ENCODE data around the gene TTC27. TPM values are rescaled to one million over a fixed set of nuclear protein-coding genes. Genes with fewer than 3 reads are reported as not detected.
"Not testable (repeated sequence)": the region's sequence is repeated elsewhere in the genome, so short reads cannot be mapped to it uniquely, and the experiment has no call there.

TTC27 gene
- polyA plus RNA-seq, 1 donor from 2014 or later, result 16.0 TPM

DNA sequence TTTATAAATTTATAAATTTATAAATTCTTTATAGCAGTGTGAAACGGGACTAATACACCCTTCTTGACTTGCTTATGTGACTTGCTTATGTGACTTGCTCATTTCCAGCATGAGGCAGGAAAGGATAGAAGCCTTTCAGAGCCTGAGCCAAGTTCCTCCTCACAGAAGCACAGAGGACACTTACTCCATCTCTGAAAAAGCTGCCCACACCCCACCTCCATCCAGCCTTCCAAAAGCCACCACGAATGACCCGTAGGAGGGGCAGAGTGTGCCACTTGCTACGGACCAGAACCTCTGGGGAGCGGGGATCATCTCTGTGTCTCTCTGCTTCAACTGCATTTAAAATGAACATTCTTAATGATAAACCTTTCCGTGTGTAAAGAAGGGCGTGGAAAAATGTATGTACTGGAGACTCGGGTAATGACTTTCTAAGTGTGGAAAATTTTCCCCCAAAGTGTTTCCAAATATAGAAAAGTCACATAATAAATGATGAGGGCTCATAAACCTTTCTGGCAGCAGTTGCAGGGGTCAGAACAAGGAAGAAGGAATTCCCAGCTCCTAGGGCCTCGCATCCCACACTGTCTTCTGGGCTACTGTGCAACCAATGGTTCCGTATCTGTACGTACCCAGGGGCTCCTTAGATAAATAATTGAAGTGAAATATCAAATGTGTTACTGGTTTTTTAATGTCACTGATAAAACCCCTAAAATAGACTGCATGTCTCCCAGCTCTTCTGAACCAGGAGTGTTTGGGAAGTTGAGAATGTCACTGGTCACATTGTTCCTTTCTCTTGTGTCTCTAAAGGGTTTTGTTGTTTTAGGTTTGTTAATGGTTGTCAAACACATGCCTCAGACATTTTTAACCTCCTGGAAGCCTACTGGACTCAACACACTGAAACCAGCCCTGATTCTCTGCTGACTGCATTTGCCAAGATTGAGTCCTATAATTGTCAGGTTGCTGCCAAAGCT is 214.4 kb downstream of the TTC27 start:
- peaks cover 0 to 6% (median 5%) of the 10 kb centered on the region in 3 donors for H3K9me3 Mint-ChIP-seq
- peaks cover 5% of the 10 kb centered on the region for H3K27me3 Mint-ChIP-seq
- H3K27ac Mint-ChIP-seq, result no peak overlapping the region
- H3K36me3 Mint-ChIP-seq, result no peaks in the 10 kb centered on the region
- H3K4me1 Mint-ChIP-seq, result peaks cover 2 to 9% (median 6%) of the 10 kb centered on the region in 3 donors
- no peak overlapping the region for H3K4me3 Mint-ChIP-seq

DNA sequence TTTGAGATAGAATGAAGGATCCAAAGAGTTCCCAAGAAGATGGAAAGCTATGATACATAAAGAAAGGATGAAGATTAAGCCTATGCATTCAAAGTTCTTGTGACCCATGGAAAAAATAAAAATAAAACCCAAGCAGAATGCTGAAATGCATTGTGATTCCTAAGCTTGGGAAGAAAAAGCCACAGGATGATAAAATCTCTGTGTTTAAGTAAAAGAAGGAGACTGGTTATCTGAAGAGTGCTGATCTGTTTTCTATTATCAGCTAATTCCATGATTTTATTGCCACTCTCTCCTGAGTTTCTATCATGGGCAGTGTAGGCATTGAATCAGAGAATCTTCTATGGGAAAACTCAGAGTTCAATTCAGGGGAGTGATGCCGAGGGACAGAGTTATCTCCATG is 215.8 kb downstream of the TTC27 start:
- no peak overlapping the region for H3K4me3 Mint-ChIP-seq
- H3K27me3 Mint-ChIP-seq, result peaks cover 7% of the 10 kb centered on the region
- no peak overlapping the region for H3K27ac Mint-ChIP-seq
- peaks cover 0 to 2% (median 0%) of the 10 kb centered on the region in 3 donors for H3K4me1 Mint-ChIP-seq
- no peaks in the 10 kb centered on the region for H3K36me3 Mint-ChIP-seq
- peaks cover 0 to 5% (median 4%) of the 10 kb centered on the region in 3 donors for H3K9me3 Mint-ChIP-seq

DNA sequence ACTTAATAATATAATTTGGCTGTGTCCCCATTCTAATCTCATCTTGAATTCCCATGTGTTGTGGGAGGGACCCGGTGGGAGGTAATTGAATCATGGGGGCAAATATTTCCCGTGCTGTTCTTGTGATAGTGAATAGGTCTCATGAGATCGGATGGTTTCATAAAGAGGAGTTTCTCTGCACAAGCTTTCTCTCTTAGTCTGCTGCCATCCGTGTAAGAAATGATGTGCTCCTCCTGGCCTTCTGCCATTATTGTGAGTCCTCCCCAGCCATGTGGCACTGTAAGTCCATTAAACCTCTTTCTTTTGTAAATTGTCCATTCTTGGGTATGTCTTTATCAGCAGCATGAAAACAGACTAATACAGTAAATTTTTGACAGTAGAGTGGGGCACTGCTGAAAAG is 216.4 kb downstream of the TTC27 start:
- Mint-ChIP-seq H3K27ac (no peak overlapping the region), H3K4me3 (peak overlapping the region in 1 of 4 donors; percentile 68), H3K4me1 (no peaks in the 10 kb centered on the region), H3K27me3 (peaks cover 7% of the 10 kb centered on the region), H3K36me3 (no peaks in the 10 kb centered on the region), H3K9me3 (peaks cover 0 to 5% (median 4%) of the 10 kb centered on the region in 3 donors)

DNA sequence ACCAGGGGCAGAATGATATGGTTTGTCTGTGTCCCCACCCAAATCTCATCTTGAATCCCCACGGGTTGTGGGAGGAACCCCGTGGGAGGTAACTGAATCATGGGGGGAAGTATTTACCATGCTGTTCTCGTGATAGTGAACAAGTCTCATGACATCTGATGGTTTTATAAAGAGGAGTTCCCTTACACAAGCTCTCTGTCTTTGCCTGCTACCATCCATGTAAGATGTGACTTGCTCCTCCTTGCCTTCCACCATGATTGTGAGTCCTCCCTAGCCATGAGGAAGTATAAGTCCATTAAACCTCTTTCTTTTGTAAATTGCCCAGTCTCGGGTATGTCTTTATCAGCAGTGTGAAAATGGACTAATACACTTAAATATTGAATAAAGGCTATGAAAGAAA is 218.4 kb downstream of the TTC27 start:
- not testable (repeated sequence) for H3K4me1 Mint-ChIP-seq, H3K4me3 Mint-ChIP-seq, H3K9me3 Mint-ChIP-seq, H3K36me3 Mint-ChIP-seq, H3K27ac Mint-ChIP-seq, H3K27me3 Mint-ChIP-seq

DNA sequence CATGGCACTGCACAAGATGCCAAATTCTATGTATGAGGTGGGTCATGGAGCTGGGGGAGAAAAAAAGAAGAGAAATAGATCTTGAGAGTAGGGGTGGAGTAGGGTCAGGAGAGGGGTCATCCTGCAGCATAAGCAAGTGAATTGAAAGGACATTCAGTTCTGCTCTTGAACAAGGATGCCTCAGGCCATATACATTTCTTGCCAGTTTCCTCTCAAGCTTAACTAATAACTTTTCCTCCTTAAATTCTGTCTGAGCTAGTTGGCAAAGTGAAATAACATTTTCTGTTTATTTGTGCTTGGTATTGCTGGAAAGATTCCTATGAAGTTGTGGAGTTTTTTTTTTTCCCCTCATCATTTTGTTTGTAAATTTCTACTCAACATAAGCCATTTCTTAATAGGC is 219.9 kb downstream of the TTC27 start:
- no peak overlapping the region for H3K4me3 Mint-ChIP-seq
- no peaks in the 10 kb centered on the region for H3K36me3 Mint-ChIP-seq
- H3K4me1 Mint-ChIP-seq, result no peaks in the 10 kb centered on the region
- peaks cover 0 to 5% (median 4%) of the 10 kb centered on the region in 3 donors for H3K9me3 Mint-ChIP-seq
- H3K27me3 Mint-ChIP-seq, result peaks cover 7% of the 10 kb centered on the region
- no peak overlapping the region for H3K27ac Mint-ChIP-seq

DNA sequence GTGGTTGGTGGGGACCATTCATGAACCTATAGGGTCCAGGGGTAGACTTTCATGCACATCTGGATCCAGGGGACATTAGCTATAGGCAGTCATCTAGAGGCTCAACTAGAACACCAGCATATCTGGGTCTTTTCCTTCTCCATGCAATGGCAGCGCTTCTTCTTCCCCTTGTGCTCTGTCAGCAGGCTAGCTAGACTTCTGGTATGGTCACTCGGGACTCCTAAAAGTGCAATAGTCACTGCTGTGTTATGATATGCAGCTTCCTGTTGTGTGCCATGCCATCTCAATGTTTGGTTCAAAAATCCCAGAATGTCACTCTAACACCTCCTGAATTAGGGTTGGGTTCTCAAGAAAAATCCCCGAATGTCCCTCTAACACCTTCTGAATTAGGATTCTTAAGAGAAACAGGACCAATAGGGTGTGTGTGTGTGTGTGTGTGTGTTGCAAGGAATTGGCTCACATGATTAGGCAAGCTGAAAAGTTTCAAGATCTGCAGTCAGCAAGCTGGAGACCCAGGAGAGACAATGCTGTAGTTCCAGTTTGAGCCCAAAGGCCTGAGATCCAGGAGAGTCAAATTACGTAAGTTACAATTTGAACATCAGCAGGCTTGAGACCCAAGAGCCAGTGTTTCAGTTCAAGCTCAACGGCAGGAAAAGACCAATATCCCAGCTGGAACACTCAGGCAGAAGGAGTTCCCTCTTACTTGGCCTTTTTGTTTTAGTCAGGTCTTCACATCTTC is 221.8 kb downstream of the TTC27 start:
- H3K9me3 Mint-ChIP-seq, result peaks cover 0 to 5% (median under 1%) of the 10 kb centered on the region in 3 donors
- no peak overlapping the region for H3K27ac Mint-ChIP-seq
- H3K4me1 Mint-ChIP-seq, result no peaks in the 10 kb centered on the region
- H3K27me3 Mint-ChIP-seq, result peaks cover 10% of the 10 kb centered on the region
- H3K36me3 Mint-ChIP-seq, result no peaks in the 10 kb centered on the region
- no peak overlapping the region for H3K4me3 Mint-ChIP-seq

DNA sequence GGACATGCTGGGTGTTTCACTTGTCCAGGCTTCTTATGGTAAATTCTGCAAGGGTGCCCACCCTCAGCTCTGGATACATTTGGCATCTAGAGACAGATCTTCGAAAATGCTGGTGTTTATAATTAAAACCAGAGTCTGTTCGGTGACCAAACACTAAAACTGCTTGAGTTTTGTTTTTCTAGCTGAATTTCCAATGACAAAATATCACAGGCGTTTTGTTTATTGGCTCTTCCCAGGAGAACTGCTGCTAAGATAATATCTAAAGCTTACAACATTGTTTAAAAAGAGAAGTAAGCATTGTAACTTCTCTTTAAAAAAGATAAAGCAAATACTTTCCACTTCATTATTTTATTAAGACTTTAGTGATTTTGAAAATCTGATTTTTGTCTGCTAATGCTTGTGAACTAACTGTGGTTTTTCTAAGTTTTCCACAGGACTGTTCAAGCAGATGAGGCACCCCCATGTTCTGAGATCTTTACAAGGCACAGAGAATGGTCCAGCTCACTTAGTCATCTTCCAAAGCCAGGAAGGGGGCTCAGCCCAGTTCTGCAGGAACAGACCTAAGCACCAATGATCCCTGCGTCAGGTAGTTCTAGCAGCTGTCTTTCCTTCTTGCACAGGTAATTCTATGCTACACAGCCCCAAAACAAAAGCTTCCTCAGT is 224.1 kb downstream of the TTC27 start:
- Mint-ChIP-seq H3K9me3 (no peaks in the 10 kb centered on the region), H3K27me3 (peaks cover 6% of the 10 kb centered on the region), H3K27ac (no peak overlapping the region), H3K36me3 (no peaks in the 10 kb centered on the region), H3K4me3 (no peak overlapping the region), H3K4me1 (no peaks in the 10 kb centered on the region)

DNA sequence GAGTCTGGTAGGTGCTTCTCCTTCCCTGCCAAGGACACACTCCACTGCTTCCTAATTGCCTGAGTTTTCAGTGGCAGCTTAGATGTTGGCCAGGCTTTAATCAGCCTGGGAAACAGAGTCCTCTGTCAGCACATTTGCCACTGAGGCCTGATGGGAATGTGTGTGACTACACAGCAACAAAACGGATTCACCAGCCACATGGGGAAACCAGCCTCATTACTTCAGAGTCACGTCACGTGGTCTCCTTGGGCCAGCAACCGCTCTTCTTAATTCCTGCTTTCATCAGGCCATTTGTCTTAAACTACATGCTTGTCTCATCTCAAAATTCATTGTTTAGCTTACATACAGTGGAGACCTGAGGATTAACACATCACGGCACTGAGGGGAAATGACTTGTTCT is 225.0 kb downstream of the TTC27 start:
- Mint-ChIP-seq H3K27ac (no peak overlapping the region), H3K4me1 (no peaks in the 10 kb centered on the region), H3K9me3 (no peaks in the 10 kb centered on the region), H3K36me3 (no peaks in the 10 kb centered on the region), H3K27me3 (peaks cover 4% of the 10 kb centered on the region), H3K4me3 (no peak overlapping the region)

DNA sequence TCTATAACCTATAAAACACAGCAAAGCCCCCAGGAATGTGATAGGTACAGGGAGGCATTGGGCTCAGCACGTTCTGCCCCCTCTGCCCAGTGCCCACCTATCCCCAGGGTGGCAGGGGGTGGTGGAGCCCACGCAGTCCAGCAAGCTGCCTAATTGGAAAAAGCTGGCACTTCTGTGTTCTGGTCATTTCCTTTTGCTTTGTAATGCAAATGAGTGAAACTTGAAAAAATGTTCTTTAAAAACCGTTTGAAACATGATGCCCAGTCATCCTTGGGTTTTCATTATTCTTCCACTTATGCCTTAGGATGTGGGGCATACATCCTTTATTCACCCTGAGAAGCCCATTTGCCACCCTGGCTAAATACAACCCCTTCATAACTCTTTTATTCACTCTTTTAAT is 229.0 kb downstream of the TTC27 start:
- no peak overlapping the region for H3K4me3 Mint-ChIP-seq
- H3K27ac Mint-ChIP-seq, result no peak overlapping the region
- peaks cover 4% of the 10 kb centered on the region for H3K27me3 Mint-ChIP-seq
- H3K9me3 Mint-ChIP-seq, result no peaks in the 10 kb centered on the region
- no peaks in the 10 kb centered on the region for H3K36me3 Mint-ChIP-seq
- H3K4me1 Mint-ChIP-seq, result no peaks in the 10 kb centered on the region

DNA sequence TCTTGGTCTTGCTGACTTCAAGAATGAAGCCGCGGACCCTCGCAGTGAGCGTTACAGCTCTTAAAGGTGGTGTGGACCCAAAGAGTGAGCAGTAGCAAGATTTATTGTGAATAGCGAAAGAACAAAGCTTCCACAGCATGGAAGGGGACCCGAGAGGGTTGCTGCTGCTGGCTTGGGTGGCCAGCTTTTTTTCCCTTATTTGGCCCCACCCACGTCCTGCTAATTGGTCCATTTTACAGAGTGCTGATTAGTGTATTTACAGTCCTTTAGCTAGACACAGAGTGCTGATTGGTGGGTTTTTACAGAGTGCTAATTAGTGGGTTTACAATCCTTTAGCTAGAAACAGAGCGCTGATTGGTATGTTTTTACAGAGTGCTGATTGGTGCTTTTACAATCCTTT is 230.9 kb downstream of the TTC27 start:
- H3K36me3 Mint-ChIP-seq, result no peaks in the 10 kb centered on the region
- H3K4me3 Mint-ChIP-seq, result no peak overlapping the region
- no peaks in the 10 kb centered on the region for H3K9me3 Mint-ChIP-seq
- H3K27ac Mint-ChIP-seq, result no peak overlapping the region
- peaks cover 4% of the 10 kb centered on the region for H3K27me3 Mint-ChIP-seq
- H3K4me1 Mint-ChIP-seq, result no peaks in the 10 kb centered on the region

DNA sequence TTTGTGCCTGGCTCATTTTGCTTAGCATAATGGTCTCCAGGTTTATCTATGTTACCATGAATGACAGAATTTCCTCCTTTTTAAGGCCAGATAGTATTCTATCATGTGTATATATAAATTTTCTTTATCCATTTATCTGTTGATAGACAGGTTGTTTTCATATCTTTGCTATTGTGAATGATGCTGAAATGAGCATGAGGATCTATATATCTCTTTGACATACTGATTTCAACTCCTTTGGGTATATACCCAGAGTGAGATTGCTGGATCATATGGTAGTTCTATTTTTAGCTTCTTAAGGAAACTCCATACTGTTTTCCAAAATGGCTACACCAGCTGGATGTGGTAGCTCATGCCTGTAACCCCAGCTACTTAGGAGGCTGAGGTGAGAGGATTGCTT is 232.5 kb downstream of the TTC27 start:
- Mint-ChIP-seq H3K4me1 (no peaks in the 10 kb centered on the region), H3K27me3 (no peaks in the 10 kb centered on the region), H3K27ac (no peak overlapping the region), H3K4me3 (no peak overlapping the region), H3K36me3 (no peaks in the 10 kb centered on the region), H3K9me3 (no peaks in the 10 kb centered on the region)

DNA sequence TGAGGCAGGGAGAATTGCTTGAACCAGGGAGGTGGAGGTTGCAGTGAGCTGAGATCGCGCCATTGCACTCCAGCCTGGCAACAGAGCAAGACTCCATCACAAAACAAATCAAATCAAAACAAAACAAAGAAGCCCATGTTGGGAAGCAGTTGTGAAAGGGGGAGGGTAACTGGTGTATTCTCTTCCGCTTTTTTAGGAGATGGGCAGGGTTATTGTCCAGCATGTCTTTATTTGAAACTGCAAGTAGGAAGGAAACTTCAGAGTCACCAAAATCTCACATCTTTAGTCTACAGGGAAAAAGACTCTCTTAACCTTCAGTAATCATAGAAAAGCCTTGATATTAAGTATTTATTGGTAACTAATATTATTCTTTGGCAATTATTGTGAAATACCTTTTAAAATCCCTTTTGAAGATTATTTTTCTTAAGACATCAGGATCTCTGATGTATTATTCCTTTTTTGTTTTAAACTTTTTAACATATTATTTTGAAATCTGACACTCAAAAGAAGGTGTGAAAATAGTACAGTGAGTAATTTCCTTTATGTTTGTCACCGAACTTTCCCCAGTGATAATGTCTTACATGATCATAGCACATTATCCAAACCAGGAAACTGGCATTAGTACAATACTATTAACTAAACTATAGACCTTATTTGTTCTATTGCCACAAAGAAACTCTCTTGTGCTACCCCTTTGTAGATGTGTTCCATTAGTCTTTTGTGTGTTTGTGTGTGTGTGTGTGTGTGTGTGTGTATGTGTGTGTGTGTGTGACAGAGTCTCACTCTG is 234.6 kb downstream of the TTC27 start:
- no peaks in the 10 kb centered on the region for H3K4me1 Mint-ChIP-seq
- H3K27ac Mint-ChIP-seq, result no peak overlapping the region
- no peaks in the 10 kb centered on the region for H3K9me3 Mint-ChIP-seq
- H3K27me3 Mint-ChIP-seq, result no peaks in the 10 kb centered on the region
- H3K36me3 Mint-ChIP-seq, result no peaks in the 10 kb centered on the region
- no peak overlapping the region for H3K4me3 Mint-ChIP-seq

DNA sequence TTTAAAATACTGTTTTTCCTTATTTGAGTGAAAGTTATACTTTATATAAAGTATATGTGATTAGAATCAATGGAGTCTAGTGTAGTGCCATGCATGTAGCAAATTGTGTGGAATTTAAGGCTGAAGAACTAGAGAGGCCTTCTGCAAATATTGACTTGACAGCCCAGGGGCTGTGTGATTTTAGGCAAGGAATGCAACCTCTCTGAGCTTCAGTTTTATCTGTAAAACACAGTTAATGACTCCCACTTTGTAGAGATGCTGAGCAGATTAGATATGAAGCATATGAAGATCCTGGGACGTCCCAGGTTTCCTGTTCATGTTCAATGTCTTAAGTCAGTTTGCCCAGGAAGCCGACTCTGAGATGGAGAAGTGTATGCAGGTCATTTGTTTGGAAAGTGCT is 235.5 kb downstream of the TTC27 start:
- Mint-ChIP-seq H3K27me3 (no peaks in the 10 kb centered on the region), H3K4me1 (no peaks in the 10 kb centered on the region)

DNA sequence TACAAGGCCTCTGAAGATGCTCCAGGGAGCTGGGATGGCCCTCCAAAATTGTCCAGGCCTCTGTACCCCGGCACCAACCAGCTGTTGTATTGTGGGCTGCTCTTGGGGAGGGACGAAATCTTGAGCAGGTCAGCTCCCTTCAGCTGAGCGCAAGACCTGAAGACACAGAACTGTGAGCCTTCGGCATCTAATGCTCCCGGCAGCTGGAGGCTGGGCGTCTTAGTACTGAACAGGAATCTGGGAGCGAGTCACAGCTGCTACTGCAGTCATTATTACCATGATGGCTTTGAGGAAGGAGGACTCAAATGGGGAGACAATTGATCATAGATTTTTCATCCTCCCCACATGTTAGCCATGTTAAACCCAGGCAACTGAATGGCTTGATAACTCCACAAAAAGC is 236.0 kb downstream of the TTC27 start:
- Mint-ChIP-seq H3K27ac (no peak overlapping the region), H3K36me3 (no peaks in the 10 kb centered on the region), H3K4me1 (no peaks in the 10 kb centered on the region), H3K4me3 (no peak overlapping the region), H3K27me3 (no peaks in the 10 kb centered on the region), H3K9me3 (no peaks in the 10 kb centered on the region)

More for the DNA sequence above, 235.5 kb downstream of the TTC27 start:
- no peak overlapping the region for H3K4me3 Mint-ChIP-seq
- no peaks in the 10 kb centered on the region for H3K36me3 Mint-ChIP-seq
- H3K27ac Mint-ChIP-seq, result no peak overlapping the region
- H3K9me3 Mint-ChIP-seq, result no peaks in the 10 kb centered on the region

All from IgD-negative memory B cell (primary cell).